ENCODE measurements around the gene OTUB1. TPM values are rescaled to one million over a fixed set of nuclear protein-coding genes. Genes with fewer than 3 reads are reported as not detected.

Gene OTUB1

Small RNAs within 50 kb of the gene (small RNA-seq; reads per million reads assigned to genes)
- not detected for gene RNU6-45P (ENCODE audit: low read depth)

Data from mesenchymal stem cell (in vitro differentiated cells and primary cell).